ENCODE data around the gene MED22.
"Not testable (repeated sequence)": the region's sequence is repeated elsewhere in the genome, so short reads cannot be mapped to it uniquely, and the experiment has no call there.

The MED22 gene

GRCh38 chr9:133321411-133321935, 26.5 kb downstream of the MED22 start:
- no peak for TF ChIP-seq TAF1 (IDR thresholded peaks at IDR 0.05; ENCODE audit: low read depth, low read length)
- no peak for TF ChIP-seq PAX5 (IDR thresholded peaks at IDR 0.05; ENCODE audit: insufficient read depth, low read length, severe bottlenecking)
- no peak for TF ChIP-seq POLR2AphosphoS5 (IDR thresholded peaks at IDR 0.05; ENCODE audit: low read depth, low read length)
- TF ChIP-seq SPI1 (IDR thresholded peaks at IDR 0.05; ENCODE audit: low read depth, low read length) = no peak
- no peak for TF ChIP-seq POU2F2 (IDR thresholded peaks at IDR 0.05; ENCODE audit: low read depth, low read length)
- TF ChIP-seq POLR2A (IDR thresholded peaks at IDR 0.05; ENCODE audit: low read depth, low read length) = no peak
- no peak for DNase-seq (ENCODE audit: insufficient read length, low spot score)
- FAIRE-seq = no peak

DNA sequence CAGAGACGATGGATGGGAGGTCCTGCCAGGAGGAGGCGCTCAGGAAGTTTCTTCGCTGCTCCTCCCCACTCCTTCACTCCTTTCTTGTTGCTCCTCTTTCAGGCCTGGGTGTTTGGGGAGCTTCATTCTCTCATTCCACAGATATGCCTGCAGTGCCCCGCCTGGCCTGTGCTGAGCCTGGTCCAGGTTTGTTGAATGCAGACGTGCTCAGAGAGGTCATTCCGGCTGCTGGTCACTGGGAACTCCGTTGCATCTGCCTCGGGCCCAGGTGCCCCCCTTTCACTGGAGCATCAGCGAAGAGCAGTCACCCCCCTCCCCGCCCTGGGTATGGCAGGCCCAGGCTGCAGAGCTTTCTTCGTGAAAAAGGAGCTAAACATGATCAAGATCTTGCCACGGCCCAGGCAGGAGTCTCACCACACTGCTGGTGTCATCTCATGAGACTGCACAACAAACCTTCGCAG, 27.5 kb downstream of the MED22 start:
- TF ChIP-seq SPI1 (IDR thresholded peaks at IDR 0.05; ENCODE audit: low read depth, low read length) (no peak), PAX5 (IDR thresholded peaks at IDR 0.05; ENCODE audit: insufficient read depth, low read length, severe bottlenecking) (no peak), POLR2A (IDR thresholded peaks at IDR 0.05; ENCODE audit: low read depth, low read length) (no peak), POU2F2 (IDR thresholded peaks at IDR 0.05; ENCODE audit: low read depth, low read length) (no peak), TAF1 (IDR thresholded peaks at IDR 0.05; ENCODE audit: low read depth, low read length) (no peak), POLR2AphosphoS5 (IDR thresholded peaks at IDR 0.05; ENCODE audit: low read depth, low read length) (no peak)
- FAIRE-seq (no peak), DNase-seq (ENCODE audit: insufficient read length, low spot score) (no peak)

DNA sequence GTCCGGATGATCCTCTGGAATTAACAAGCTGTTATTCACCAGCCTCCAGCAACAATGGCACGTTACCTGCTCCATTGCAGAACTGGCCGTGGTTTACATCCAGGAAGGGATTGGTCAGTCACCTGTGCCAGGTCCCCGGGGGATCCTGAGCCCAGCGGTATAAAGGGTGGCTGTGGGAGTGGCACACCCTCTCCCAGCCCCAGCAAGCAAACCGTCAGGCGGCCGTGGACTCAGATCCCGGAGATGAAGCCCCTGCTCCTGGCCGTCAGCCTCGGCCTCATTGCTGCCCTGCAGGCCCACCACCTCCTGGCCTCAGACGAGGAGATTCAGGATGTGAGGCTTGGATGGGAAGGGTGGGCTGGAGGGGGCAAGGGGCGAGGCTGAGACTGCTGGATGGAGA, 30.4 kb downstream of the MED22 start:
- not testable (repeated sequence) for FAIRE-seq; DNase-seq (ENCODE audit: insufficient read length, low spot score)

DNA sequence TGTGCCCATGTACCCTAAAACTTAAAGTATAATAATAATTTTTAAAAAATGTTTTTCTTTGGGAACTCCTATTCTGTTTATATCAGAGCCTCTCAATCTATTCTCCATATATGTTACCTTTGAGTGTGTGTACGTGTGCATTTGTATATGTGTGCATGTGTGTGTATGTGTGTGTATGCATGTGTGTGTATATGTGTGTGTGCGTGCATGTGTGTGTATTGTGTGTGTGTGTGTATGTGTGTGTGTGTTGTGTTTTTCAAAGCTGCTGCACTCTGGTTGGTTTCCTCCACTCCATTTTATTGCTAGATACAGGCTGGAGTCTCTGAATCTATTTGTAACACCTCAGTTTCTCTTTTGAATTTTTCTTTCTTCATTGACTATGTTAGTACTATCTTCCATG, 31.9 kb downstream of the MED22 start:
- TF ChIP-seq POU2F2 (IDR thresholded peaks at IDR 0.05; ENCODE audit: low read depth, low read length) (no peak), PAX5 (IDR thresholded peaks at IDR 0.05; ENCODE audit: insufficient read depth, low read length, severe bottlenecking) (no peak), POLR2AphosphoS5 (IDR thresholded peaks at IDR 0.05; ENCODE audit: low read depth, low read length) (no peak), POLR2A (IDR thresholded peaks at IDR 0.05; ENCODE audit: low read depth, low read length) (no peak), TAF1 (IDR thresholded peaks at IDR 0.05; ENCODE audit: low read depth, low read length) (no peak), SPI1 (IDR thresholded peaks at IDR 0.05; ENCODE audit: low read depth, low read length) (no peak)
- FAIRE-seq = no peak

GRCh38 chr9:133309608-133310007, 38.3 kb downstream of the MED22 start:
- no peak for DNase-seq (ENCODE audit: insufficient read length, low spot score)
- no peak for FAIRE-seq
- TF ChIP-seq PAX5 (IDR thresholded peaks at IDR 0.05; ENCODE audit: insufficient read depth, low read length, severe bottlenecking) = no peak
- no peak for TF ChIP-seq POLR2A (IDR thresholded peaks at IDR 0.05; ENCODE audit: low read depth, low read length)
- TF ChIP-seq POLR2AphosphoS5 (IDR thresholded peaks at IDR 0.05; ENCODE audit: low read depth, low read length) = no peak
- TF ChIP-seq TAF1 (IDR thresholded peaks at IDR 0.05; ENCODE audit: low read depth, low read length) = no peak
- no peak for TF ChIP-seq POU2F2 (IDR thresholded peaks at IDR 0.05; ENCODE audit: low read depth, low read length)
- TF ChIP-seq SPI1 (IDR thresholded peaks at IDR 0.05; ENCODE audit: low read depth, low read length) = no peak

More for the DNA sequence above, 31.9 kb downstream of the MED22 start:
- DNase-seq (ENCODE audit: insufficient read length, low spot score) = no peak

DNA sequence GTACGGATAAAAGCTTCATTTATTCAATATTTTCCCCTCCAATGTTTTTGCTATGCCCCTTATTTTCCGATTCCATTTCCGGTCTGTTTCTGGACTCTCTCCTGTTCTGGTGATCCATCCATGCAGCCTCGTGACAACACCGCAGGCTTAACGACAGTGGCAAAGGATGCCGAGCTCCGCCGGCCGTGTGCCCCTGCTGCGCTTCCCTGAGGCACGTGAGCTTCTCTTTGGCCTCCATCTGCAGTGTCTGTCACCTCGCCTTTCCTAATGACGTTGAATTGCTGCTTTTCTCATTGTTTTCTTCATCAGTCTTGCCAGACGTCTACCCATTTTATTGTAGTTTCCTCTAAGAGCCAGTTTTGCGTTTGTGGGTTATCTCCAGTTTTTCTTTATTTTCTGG, 40.6 kb downstream of the MED22 start:
- DNase-seq (ENCODE audit: insufficient read length, low spot score) (no peak), FAIRE-seq (no peak)

DNA sequence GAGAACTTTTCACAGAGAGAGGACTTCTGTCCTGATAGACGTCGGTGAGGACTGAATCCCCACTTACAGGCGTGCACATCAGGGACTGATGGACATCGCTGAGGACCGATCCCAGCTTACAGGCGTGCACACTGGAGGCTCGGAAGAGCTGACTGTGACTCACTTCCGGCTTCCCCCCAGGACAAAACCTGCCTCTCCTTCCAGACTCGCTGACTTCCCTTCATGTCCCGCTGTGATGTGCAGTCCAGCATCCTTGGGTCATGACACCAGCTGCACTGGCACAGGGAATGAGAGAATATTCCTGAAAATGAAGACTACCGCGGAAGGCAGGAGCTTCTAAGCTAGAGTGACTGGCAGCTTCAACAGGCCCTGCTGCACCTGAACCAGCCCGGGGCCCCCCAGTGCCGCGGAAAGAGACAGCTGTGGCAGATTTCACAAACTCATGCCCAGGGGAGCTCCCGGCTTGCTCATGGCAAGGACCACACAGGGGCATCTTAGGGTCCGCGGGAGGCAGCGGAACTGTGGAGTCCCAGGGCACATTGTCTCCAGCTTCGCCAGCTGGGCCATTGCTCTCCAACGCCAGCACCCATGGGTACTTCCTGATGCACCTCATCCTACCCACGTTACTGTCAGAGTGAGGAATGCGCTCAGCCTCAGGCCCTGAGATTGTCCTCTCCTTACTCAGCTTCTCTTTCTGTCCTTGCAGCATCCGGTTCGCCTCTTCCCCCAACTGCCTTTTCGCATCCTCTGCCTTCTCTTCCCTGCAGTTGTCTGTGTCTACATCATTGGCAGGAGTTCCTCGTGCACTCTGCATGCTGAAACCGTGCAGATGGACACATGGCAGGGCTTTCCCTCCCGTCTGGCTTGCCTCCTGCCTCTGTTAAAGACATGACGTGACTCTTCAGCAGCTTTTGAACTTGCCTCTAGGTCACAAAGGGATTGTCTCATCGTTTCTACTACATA, 41.4 kb downstream of the MED22 start:
- no peak for FAIRE-seq
- DNase-seq (ENCODE audit: insufficient read length, low spot score) = no peak
- TF ChIP-seq PAX5 (IDR thresholded peaks at IDR 0.05; ENCODE audit: insufficient read depth, low read length, severe bottlenecking) (no peak), POLR2A (IDR thresholded peaks at IDR 0.05; ENCODE audit: low read depth, low read length) (no peak), SPI1 (IDR thresholded peaks at IDR 0.05; ENCODE audit: low read depth, low read length) (no peak), POLR2AphosphoS5 (IDR thresholded peaks at IDR 0.05; ENCODE audit: low read depth, low read length) (no peak), TAF1 (IDR thresholded peaks at IDR 0.05; ENCODE audit: low read depth, low read length) (no peak), POU2F2 (IDR thresholded peaks at IDR 0.05; ENCODE audit: low read depth, low read length) (no peak)

More for the DNA sequence above, 40.6 kb downstream of the MED22 start:
- TF ChIP-seq TAF1 (IDR thresholded peaks at IDR 0.05; ENCODE audit: low read depth, low read length) = no peak
- TF ChIP-seq POLR2AphosphoS5 (IDR thresholded peaks at IDR 0.05; ENCODE audit: low read depth, low read length) = no peak
- TF ChIP-seq SPI1 (IDR thresholded peaks at IDR 0.05; ENCODE audit: low read depth, low read length) = no peak
- TF ChIP-seq PAX5 (IDR thresholded peaks at IDR 0.05; ENCODE audit: insufficient read depth, low read length, severe bottlenecking) = no peak
- TF ChIP-seq POLR2A (IDR thresholded peaks at IDR 0.05; ENCODE audit: low read depth, low read length) = no peak
- TF ChIP-seq POU2F2 (IDR thresholded peaks at IDR 0.05; ENCODE audit: low read depth, low read length) = no peak

DNA sequence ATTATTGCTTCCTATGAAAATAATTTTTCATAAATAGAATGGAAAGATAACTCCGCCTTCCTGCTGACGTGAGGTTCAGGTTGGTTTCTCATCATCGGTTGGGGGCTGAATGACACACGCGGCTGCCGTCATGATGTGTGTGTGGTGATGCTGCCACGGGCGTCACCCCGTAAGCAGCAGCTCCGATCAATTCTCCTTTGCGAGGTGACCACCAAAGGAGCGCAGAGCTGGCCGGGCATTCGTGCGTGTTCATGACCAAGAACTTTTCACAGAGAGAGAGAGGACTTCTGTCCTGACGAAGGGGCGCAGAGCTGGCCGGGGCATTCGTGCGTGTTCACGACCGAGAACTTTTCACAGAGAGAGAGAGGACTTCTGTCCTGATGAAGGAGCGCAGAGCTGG, 42.2 kb downstream of the MED22 start:
- no peak for FAIRE-seq

More for the DNA sequence above, 42.2 kb downstream of the MED22 start:
- TF ChIP-seq PAX5 (IDR thresholded peaks at IDR 0.05; ENCODE audit: insufficient read depth, low read length, severe bottlenecking) (no peak), TAF1 (IDR thresholded peaks at IDR 0.05; ENCODE audit: low read depth, low read length) (no peak), POU2F2 (IDR thresholded peaks at IDR 0.05; ENCODE audit: low read depth, low read length) (no peak), SPI1 (IDR thresholded peaks at IDR 0.05; ENCODE audit: low read depth, low read length) (no peak), POLR2AphosphoS5 (IDR thresholded peaks at IDR 0.05; ENCODE audit: low read depth, low read length) (no peak), POLR2A (IDR thresholded peaks at IDR 0.05; ENCODE audit: low read depth, low read length) (no peak)
- DNase-seq (ENCODE audit: insufficient read length, low spot score) = no peak

All from GM12891 (cell line).